GM18867 (cell line): Measurements from ENCODE around the gene TTC9B.

ENCODE experiments used
- ATAC-seq: cut with Tn5 transposase; IDR thresholded peaks from one replicate; pipeline ENCODE4 v1.9.1; 2021; ENCODE audit warnings: mild to moderate bottlenecking, moderate library complexity; ENCODE audit not compliant: unreplicated experiment

The TTC9B gene

GRCh38 chr19:40249201-40249600, 31.0 kb upstream of the TTC9B start:
- no peak for ATAC-seq

GRCh38 chr19:40247735-40248262, 29.6 kb upstream of the TTC9B start:
- ATAC-seq: no peak

- no peak for ATAC-seq
Observed at GRCh38 chr19:40247178-40247577, 29.0 kb upstream of the TTC9B start.

- ATAC-seq: no peak
Observed at GRCh38 chr19:40246292-40247073, 28.3 kb upstream of the TTC9B start.

GRCh38 chr19:40245506-40246128, 27.4 kb upstream of the TTC9B start:
- ATAC-seq: no peak

- no peak for ATAC-seq
Observed at GRCh38 chr19:40244579-40245317, 26.6 kb upstream of the TTC9B start.

GRCh38 chr19:40243181-40243580, 25.0 kb upstream of the TTC9B start:
- ATAC-seq: no peak

GRCh38 chr19:40242480-40242879, 24.3 kb upstream of the TTC9B start:
- no peak for ATAC-seq

GRCh38 chr19:40241809-40242384, 23.7 kb upstream of the TTC9B start:
- no peak for ATAC-seq

GRCh38 chr19:40241125-40241808, 23.1 kb upstream of the TTC9B start:
- no peak for ATAC-seq

- ATAC-seq: no peak
Observed at GRCh38 chr19:40240332-40240731, 22.1 kb upstream of the TTC9B start.

GRCh38 chr19:40239415-40240226, 21.4 kb upstream of the TTC9B start:
- no peak for ATAC-seq

GRCh38 chr19:40238775-40239174, 20.6 kb upstream of the TTC9B start:
- no peak for ATAC-seq

- no peak for ATAC-seq
Observed at GRCh38 chr19:40237791-40238190, 19.6 kb upstream of the TTC9B start.

- no peak for ATAC-seq
Observed at GRCh38 chr19:40236366-40236765, 18.2 kb upstream of the TTC9B start.

- no peak for ATAC-seq
Observed at GRCh38 chr19:40236026-40236355, 17.8 kb upstream of the TTC9B start.

GRCh38 chr19:40235238-40236025, 17.2 kb upstream of the TTC9B start:
- no peak for ATAC-seq

- no peak for ATAC-seq
Observed at GRCh38 chr19:40234429-40235237, 16.4 kb upstream of the TTC9B start.
